Loucy (cell line): ENCODE measurements around the gene DCPS.

Experiments used
- H2AFZ ChIP-seq: fragments of 200-600 bp; sonication (generic); 2 replicates; pipeline ENCODE4 v1.6.0; 2016; ENCODE audit warnings: antibody characterized with exemption, mild to moderate bottlenecking, low read length, moderate library complexity
- H3F3A ChIP-seq: fragments of 200-600 bp; 2 replicates; pipeline ENCODE4 v1.6.0; 2016; ENCODE audit warnings: antibody characterized with exemption, low read depth, mild to moderate bottlenecking
- H3K27me3 ChIP-seq: fragments of 200-600 bp; sonication (generic); 2 replicates; pipeline ENCODE4 v1.6.1; 2014; ENCODE audit warnings: low read length, mild to moderate bottlenecking; ENCODE audit not compliant: insufficient read depth, poor library complexity, severe bottlenecking
- H3K36me3 ChIP-seq: fragments of 200-600 bp; sonication (generic); 2 replicates; pipeline ENCODE4 v1.6.1; 2016; ENCODE audit warnings: low read length; ENCODE audit not compliant: insufficient read depth
- H3K4me1 ChIP-seq: fragments of 200-600 bp; sonication (generic); 2 replicates; pipeline ENCODE4 v1.5.1; 2014; ENCODE audit warnings: low read length, mild to moderate bottlenecking; ENCODE audit not compliant: insufficient read depth, poor library complexity, severe bottlenecking
- H3K4me2 ChIP-seq: fragments of 200-600 bp; sonication (generic); 2 replicates; pipeline ENCODE4 v1.6.0; 2014; ENCODE audit warnings: antibody characterized with exemption, low read length, low read depth, mild to moderate bottlenecking; ENCODE audit not compliant: poor library complexity, severe bottlenecking
- H3K4me3 ChIP-seq: fragments of 200-600 bp; sonication (generic); 2 replicates; pipeline ENCODE4 v1.5.1; 2014; ENCODE audit warnings: low read length, mild to moderate bottlenecking, mixed read lengths; ENCODE audit not compliant: poor library complexity, severe bottlenecking
- H3K79me2 ChIP-seq: fragments of 200-600 bp; sonication (generic); 2 replicates; pipeline ENCODE4 v1.6.1; 2014; ENCODE audit warnings: low read length; ENCODE audit not compliant: insufficient read depth
- H3K9ac ChIP-seq: fragments of 200-600 bp; sonication (generic); 2 replicates; pipeline ENCODE4 v1.6.0; 2014; ENCODE audit warnings: mild to moderate bottlenecking, low read depth, low read length, moderate library complexity; ENCODE audit not compliant: poor library complexity, severe bottlenecking
- H3K9me2 ChIP-seq: fragments of 200-600 bp; sonication (generic); replicated peaks from 2 replicates; pipeline ENCODE4 v1.6.1; 2016; ENCODE audit warnings: low read depth, low read length, mixed read lengths
- H3K9me3 ChIP-seq: fragments of 200-600 bp; sonication (generic); 2 replicates; pipeline ENCODE4 v1.6.1; 2014; ENCODE audit warnings: mild to moderate bottlenecking, antibody characterized with exemption, low read length, low read depth; ENCODE audit not compliant: insufficient read depth
- H4K20me1 ChIP-seq: fragments of 200-600 bp; sonication (generic); 2 replicates; pipeline ENCODE4 v1.6.0; 2014; ENCODE audit warnings: antibody characterized with exemption, low read length, mild to moderate bottlenecking; ENCODE audit not compliant: insufficient read depth, poor library complexity, severe bottlenecking
- EZH2phosphoT487 ChIP-seq: fragments of 200-600 bp; IDR thresholded peaks from 2 replicates; pipeline ENCODE4 v1.6.1; 2018; ENCODE audit warnings: antibody characterized with exemption, mild to moderate bottlenecking, moderate library complexity, borderline replicate concordance
- TF ChIP-seq, protein P1 (sequence below): fragments of 200-600 bp; sonication (generic); conservative IDR thresholded peaks from 2 replicates; pipeline ENCODE4 v1.5.1; 2014; ENCODE audit warnings: mild to moderate bottlenecking, antibody characterized with exemption, low read length

Gene DCPS

GRCh38 chr11:126297004-126297403, 6.9 kb upstream of the DCPS start:
- no peaks in the 10 kb centered on the region for H3K4me1 ChIP-seq
- H3K9me3 ChIP-seq: no peaks in the 10 kb centered on the region
- H3K9me2 ChIP-seq: no peaks in the 10 kb centered on the region
- no peak overlapping the region for H3K4me2 ChIP-seq
- no peak overlapping the region for H3K4me3 ChIP-seq
- H4K20me1 ChIP-seq: no peaks in the 10 kb centered on the region
- H3K27me3 ChIP-seq: no peaks in the 10 kb centered on the region
- TF ChIP-seq, protein P1, sequence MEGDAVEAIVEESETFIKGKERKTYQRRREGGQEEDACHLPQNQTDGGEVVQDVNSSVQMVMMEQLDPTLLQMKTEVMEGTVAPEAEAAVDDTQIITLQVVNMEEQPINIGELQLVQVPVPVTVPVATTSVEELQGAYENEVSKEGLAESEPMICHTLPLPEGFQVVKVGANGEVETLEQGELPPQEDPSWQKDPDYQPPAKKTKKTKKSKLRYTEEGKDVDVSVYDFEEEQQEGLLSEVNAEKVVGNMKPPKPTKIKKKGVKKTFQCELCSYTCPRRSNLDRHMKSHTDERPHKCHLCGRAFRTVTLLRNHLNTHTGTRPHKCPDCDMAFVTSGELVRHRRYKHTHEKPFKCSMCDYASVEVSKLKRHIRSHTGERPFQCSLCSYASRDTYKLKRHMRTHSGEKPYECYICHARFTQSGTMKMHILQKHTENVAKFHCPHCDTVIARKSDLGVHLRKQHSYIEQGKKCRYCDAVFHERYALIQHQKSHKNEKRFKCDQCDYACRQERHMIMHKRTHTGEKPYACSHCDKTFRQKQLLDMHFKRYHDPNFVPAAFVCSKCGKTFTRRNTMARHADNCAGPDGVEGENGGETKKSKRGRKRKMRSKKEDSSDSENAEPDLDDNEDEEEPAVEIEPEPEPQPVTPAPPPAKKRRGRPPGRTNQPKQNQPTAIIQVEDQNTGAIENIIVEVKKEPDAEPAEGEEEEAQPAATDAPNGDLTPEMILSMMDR: no peak
- no peak for TF ChIP-seq EZH2phosphoT487
- no peak overlapping the region for H3K9ac ChIP-seq
- no peaks in the 10 kb centered on the region for H3K36me3 ChIP-seq
- no peak overlapping the region for H2AFZ ChIP-seq
- H3K79me2 ChIP-seq: 0 out of 2 replicates have a peak, but pooled peaks cover 4% of the 10 kb centered on the region
- no peaks in the 10 kb centered on the region for H3F3A ChIP-seq

GRCh38 chr11:126304457-126305075, 706 bp downstream of the DCPS start:
- Histone ChIP-seq H3K79me2 (peaks cover 44% of the 10 kb centered on the region), H3K4me1 (peaks cover 30% of the 10 kb centered on the region), H3K9me3 (no peaks in the 10 kb centered on the region), H3K4me3 (peak overlapping the region; percentile 81), H3K27me3 (no peaks in the 10 kb centered on the region), H3K9ac (peak overlapping the region; percentile 98), H3K9me2 (no peaks in the 10 kb centered on the region), H4K20me1 (no peaks in the 10 kb centered on the region), H3K4me2 (peak overlapping the region; percentile 98), H3K36me3 (no peaks in the 10 kb centered on the region), H2AFZ (peak overlapping the region; percentile 90), H3F3A (no peaks in the 10 kb centered on the region)
- TF ChIP-seq, protein P1: no peak
- no peak for TF ChIP-seq EZH2phosphoT487

DNA sequence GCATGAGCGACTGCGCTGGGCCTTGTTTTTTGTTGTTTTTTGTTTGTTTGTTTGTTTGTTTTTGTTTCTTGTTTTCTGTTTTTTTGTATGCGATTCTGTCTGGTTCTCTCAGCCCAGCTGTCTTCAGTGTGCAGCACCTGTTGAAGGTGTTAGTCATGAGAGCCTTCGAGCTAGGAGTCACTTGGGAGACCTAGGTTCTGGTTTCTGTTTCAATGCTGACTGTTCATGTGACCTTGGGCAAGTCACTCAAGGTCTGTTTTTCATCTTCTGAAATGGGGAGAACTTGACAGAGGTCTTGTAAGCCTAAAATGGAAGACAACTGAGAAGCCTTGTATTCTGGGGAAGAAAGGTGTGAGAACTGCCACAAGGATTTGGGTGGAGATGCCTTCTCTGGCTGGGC, 1.8 kb downstream of the DCPS start:
- no peaks in the 10 kb centered on the region for H3K9me2 ChIP-seq
- no peaks in the 10 kb centered on the region for H3K36me3 ChIP-seq
- H3K9me3 ChIP-seq: no peaks in the 10 kb centered on the region
- no peak overlapping the region for H2AFZ ChIP-seq
- TF ChIP-seq EZH2phosphoT487: no peak
- TF ChIP-seq, protein P1: no peak
- H3K9ac ChIP-seq: no peak overlapping the region
- no peaks in the 10 kb centered on the region for H4K20me1 ChIP-seq
- no peaks in the 10 kb centered on the region for H3K27me3 ChIP-seq
- peaks cover 38% of the 10 kb centered on the region for H3K4me1 ChIP-seq
- H3K4me2 ChIP-seq: peak overlapping the region; percentile 55
- H3K79me2 ChIP-seq: peaks cover 45% of the 10 kb centered on the region
- H3F3A ChIP-seq: no peaks in the 10 kb centered on the region
- H3K4me3 ChIP-seq: peak overlapping the region; percentile 26
